CD4-positive, CD25-positive, alpha-beta regulatory T cell (primary cell): ENCODE measurements around the gene MYT1. TPM values are rescaled to one million over a fixed set of nuclear protein-coding genes. Genes with fewer than 3 reads are reported as not detected.

ENCODE experiments used
- ATAC-seq, 2 donors: fragments of 150-1000 bp; cut with Tn5 transposase; one replicate each; pipeline ENCODE4 v1.10.0; 2021; ENCODE audit warnings: low read depth in 2 of 2, moderate number of reproducible peaks in 2 of 2, moderate library complexity in 1 of 2
- DNase-seq, 3 donors: peaks; one replicate each; pipeline versions ENCODE4 v3.0.0 to v3.0.0-alpha.2; 2012 to 2022; ENCODE audit warnings: mixed read lengths in 1 of 3
- H3K27ac ChIP-seq: one replicate; pipeline ENCODE4 v1.7.0; 2013; ENCODE audit warnings: mild to moderate bottlenecking, low read length; ENCODE audit not compliant: insufficient read depth, poor library complexity, severe bottlenecking
- H3K27me3 ChIP-seq: one replicate; pipeline ENCODE4 v1.7.0; 2013; ENCODE audit warnings: low read length; ENCODE audit not compliant: control insufficient read depth, insufficient read depth
- H3K36me3 ChIP-seq: one replicate; pipeline ENCODE4 v1.7.0; 2013; ENCODE audit warnings: mild to moderate bottlenecking, low read length, moderate library complexity; ENCODE audit not compliant: control insufficient read depth, insufficient read depth
- H3K4me1 ChIP-seq: 2 replicates; pipeline ENCODE4 v1.7.0; 2013; ENCODE audit warnings: mild to moderate bottlenecking, low read length; ENCODE audit not compliant: insufficient read depth, control insufficient read depth, poor library complexity, severe bottlenecking
- H3K4me3 ChIP-seq: one replicate; pipeline ENCODE4 v1.7.0; 2013; ENCODE audit warnings: low read depth, mild to moderate bottlenecking, low read length, moderate library complexity
- H3K9me3 ChIP-seq, 2 experiments: 1 replicate in 1 of 2; 2 replicates in 1 of 2; pipeline ENCODE4 v1.7.0; 2013; ENCODE audit warnings: low read length in 2 of 2, mild to moderate bottlenecking in 1 of 2, moderate library complexity in 1 of 2; ENCODE audit not compliant: control insufficient read depth in 2 of 2
- H3K27ac Mint-ChIP-seq, 3 donors: one replicate each; pipeline ENCODE4 v1.8.0; 2020 to 2022; ENCODE audit warnings: mild to moderate bottlenecking in 3 of 3, mixed read lengths in 3 of 3, moderate library complexity in 2 of 3
- H3K27me3 Mint-ChIP-seq: one replicate; pipeline ENCODE4 v1.8.0; 2022; ENCODE audit warnings: mild to moderate bottlenecking, mixed read lengths
- H3K36me3 Mint-ChIP-seq: one replicate; pipeline ENCODE4 v1.8.0; 2020; ENCODE audit warnings: mixed read lengths
- H3K4me1 Mint-ChIP-seq, 4 donors: one replicate each; pipeline ENCODE4 v1.8.0; 2020 to 2022; ENCODE audit warnings: mixed read lengths in 4 of 4, mild to moderate bottlenecking in 1 of 4
- H3K4me3 Mint-ChIP-seq, 4 donors: one replicate each; pipeline ENCODE4 v1.8.0; 2020 to 2022; ENCODE audit warnings: mild to moderate bottlenecking in 4 of 4, mixed read lengths in 4 of 4, moderate library complexity in 3 of 4
- H3K9me3 Mint-ChIP-seq, 7 donors: one replicate each; pipeline ENCODE4 v1.8.0; 2020 to 2022; ENCODE audit warnings: mixed read lengths in 7 of 7, mild to moderate bottlenecking in 3 of 7, moderate library complexity in 2 of 7
- polyA plus RNA-seq, 4 donors: library from polyadenylated mRNA; unstranded; fragments of 300-500 nt; fragmentation: Illumina TruSeq; gene quantifications; one replicate each; pipeline ENCODE4 v1.2.3, GENCODE V29; 2021
- total RNA-seq: library from RNA; stranded (reverse); gene quantifications from one replicate; pipeline ENCODE4 v1.2.3, GENCODE V29; 2022

Gene MYT1
- total and polyA plus RNA-seq, 5 donors from 2014 or later: 0.14 TPM; not detected in 4

- Histone ChIP-seq H3K36me3 (no peaks in the 10 kb centered on the region), H3K4me3 (no peak overlapping the region), H3K4me1 (no peaks in the 10 kb centered on the region), H3K9me3 (peaks cover 6 to 14% of the 10 kb centered on the region in 2 experiments), H3K27me3 (no peaks in the 10 kb centered on the region), H3K27ac (no peak overlapping the region)
- Mint-ChIP-seq H3K4me1 (no peaks in the 10 kb centered on the region), H3K27ac (peak overlapping the region in 1 of 3 donors; percentile 53), H3K27me3 (no peaks in the 10 kb centered on the region), H3K36me3 (no peaks in the 10 kb centered on the region), H3K9me3 (peaks cover 1 to 12% (median 6%) of the 10 kb centered on the region in 7 donors), H3K4me3 (no peak overlapping the region)
- no peak for DNase-seq
- no peak for ATAC-seq
Observed at GRCh38 chr20:64149141-64149540, 15.1 kb upstream of the MYT1 start.

GRCh38 chr20:64149809-64150560 is 14.3 kb upstream of the MYT1 start:
- no peak for DNase-seq
- ATAC-seq: no peak
- H3K4me3 ChIP-seq: no peak overlapping the region
- H3K4me1 ChIP-seq: no peaks in the 10 kb centered on the region
- H3K27me3 Mint-ChIP-seq: no peaks in the 10 kb centered on the region
- no peaks in the 10 kb centered on the region for H3K36me3 Mint-ChIP-seq
- H3K27ac ChIP-seq: no peak overlapping the region
- H3K4me1 Mint-ChIP-seq: no peaks in the 10 kb centered on the region
- no peaks in the 10 kb centered on the region for H3K36me3 ChIP-seq
- H3K9me3 ChIP-seq: peaks cover 6 to 8% of the 10 kb centered on the region in 2 experiments
- H3K27me3 ChIP-seq: no peaks in the 10 kb centered on the region
- H3K27ac Mint-ChIP-seq: no peak overlapping the region
- no peak overlapping the region for H3K4me3 Mint-ChIP-seq
- H3K9me3 Mint-ChIP-seq: peaks cover 0 to 5% (median 0%) of the 10 kb centered on the region in 7 donors

- ATAC-seq: no peak
- Mint-ChIP-seq H3K36me3 (no peaks in the 10 kb centered on the region), H3K27me3 (no peaks in the 10 kb centered on the region), H3K4me1 (no peaks in the 10 kb centered on the region), H3K9me3 (peaks cover 0 to 5% (median 0%) of the 10 kb centered on the region in 7 donors), H3K4me3 (peak overlapping the region in 1 of 4 donors; percentile 28), H3K27ac (no peak overlapping the region)
- H3K36me3 ChIP-seq: no peaks in the 10 kb centered on the region
- H3K27me3 ChIP-seq: no peaks in the 10 kb centered on the region
- H3K4me1 ChIP-seq: no peaks in the 10 kb centered on the region
- H3K27ac ChIP-seq: no peak overlapping the region
- H3K9me3 ChIP-seq: no peaks in the 10 kb centered on the region
- H3K4me3 ChIP-seq: no peak overlapping the region
- no peak for DNase-seq
Observed at GRCh38 chr20:64150756-64151632, 13.3 kb upstream of the MYT1 start.

- H3K9me3 Mint-ChIP-seq: peaks cover 0 to 5% (median 0%) of the 10 kb centered on the region in 7 donors
- H3K36me3 Mint-ChIP-seq: no peaks in the 10 kb centered on the region
- H3K4me3 Mint-ChIP-seq: no peak overlapping the region
- no peaks in the 10 kb centered on the region for H3K27me3 Mint-ChIP-seq
- no peaks in the 10 kb centered on the region for H3K4me1 ChIP-seq
- no peaks in the 10 kb centered on the region for H3K9me3 ChIP-seq
- H3K27ac Mint-ChIP-seq: no peak overlapping the region
- H3K4me3 ChIP-seq: no peak overlapping the region
- H3K4me1 Mint-ChIP-seq: no peaks in the 10 kb centered on the region
- no peaks in the 10 kb centered on the region for H3K36me3 ChIP-seq
- DNase-seq (no peak), ATAC-seq (no peak)
- no peak overlapping the region for H3K27ac ChIP-seq
- no peaks in the 10 kb centered on the region for H3K27me3 ChIP-seq
Observed at GRCh38 chr20:64151633-64152530, 12.4 kb upstream of the MYT1 start.

- Mint-ChIP-seq H3K36me3 (no peaks in the 10 kb centered on the region), H3K9me3 (peaks cover 0 to 2% (median 0%) of the 10 kb centered on the region in 7 donors), H3K4me1 (no peaks in the 10 kb centered on the region), H3K4me3 (no peak overlapping the region), H3K27me3 (no peaks in the 10 kb centered on the region), H3K27ac (no peak overlapping the region)
- H3K27me3 ChIP-seq: no peaks in the 10 kb centered on the region
- no peak overlapping the region for H3K27ac ChIP-seq
- H3K9me3 ChIP-seq: no peaks in the 10 kb centered on the region
- ATAC-seq: no peak
- H3K4me3 ChIP-seq: no peak overlapping the region
- no peaks in the 10 kb centered on the region for H3K4me1 ChIP-seq
- DNase-seq: no peak
- no peaks in the 10 kb centered on the region for H3K36me3 ChIP-seq
Observed at GRCh38 chr20:64152906-64153305, 11.3 kb upstream of the MYT1 start.

- Histone ChIP-seq H3K36me3 (no peaks in the 10 kb centered on the region), H3K9me3 (no peaks in the 10 kb centered on the region), H3K27me3 (no peaks in the 10 kb centered on the region), H3K4me1 (no peaks in the 10 kb centered on the region), H3K27ac (no peak overlapping the region), H3K4me3 (no peak overlapping the region)
- ATAC-seq: no peak
- no peaks in the 10 kb centered on the region for H3K4me1 Mint-ChIP-seq
- no peaks in the 10 kb centered on the region for H3K27me3 Mint-ChIP-seq
- no peak overlapping the region for H3K4me3 Mint-ChIP-seq
- no peak for DNase-seq
- H3K36me3 Mint-ChIP-seq: no peaks in the 10 kb centered on the region
- H3K9me3 Mint-ChIP-seq: peaks cover 0 to 2% (median 0%) of the 10 kb centered on the region in 7 donors
- peak overlapping the region in 1 of 3 donors; percentile 72 for H3K27ac Mint-ChIP-seq
Observed at GRCh38 chr20:64153410-64153809, 10.8 kb upstream of the MYT1 start.

GRCh38 chr20:64153861-64154589 is 10.2 kb upstream of the MYT1 start:
- DNase-seq (no peak), ATAC-seq (no peak)
- H3K27me3 Mint-ChIP-seq: peaks cover 2% of the 10 kb centered on the region
- no peaks in the 10 kb centered on the region for H3K4me1 Mint-ChIP-seq
- Histone ChIP-seq H3K27me3 (no peaks in the 10 kb centered on the region), H3K4me3 (no peak overlapping the region), H3K27ac (no peak overlapping the region), H3K9me3 (no peaks in the 10 kb centered on the region), H3K36me3 (no peaks in the 10 kb centered on the region), H3K4me1 (no peaks in the 10 kb centered on the region)
- H3K9me3 Mint-ChIP-seq: peaks cover 0 to 2% (median 0%) of the 10 kb centered on the region in 7 donors
- H3K36me3 Mint-ChIP-seq: no peaks in the 10 kb centered on the region
- no peak overlapping the region for H3K4me3 Mint-ChIP-seq
- no peak overlapping the region for H3K27ac Mint-ChIP-seq
